NCI-H146 treated with DMSO at 0.1 percent for 48 hours (cell line): ENCODE data around the gene RNF149.
"Not testable (repeated sequence)": the region's sequence is repeated elsewhere in the genome, so short reads cannot be mapped to it uniquely, and the experiment has no call there.

Experiments
- DNase-seq: peaks from one replicate; lab custom pipeline; 2025; ENCODE audit not compliant: unreplicated experiment; lab: John Stamatoyannopoulos, UW

The RNF149 gene

DNA sequence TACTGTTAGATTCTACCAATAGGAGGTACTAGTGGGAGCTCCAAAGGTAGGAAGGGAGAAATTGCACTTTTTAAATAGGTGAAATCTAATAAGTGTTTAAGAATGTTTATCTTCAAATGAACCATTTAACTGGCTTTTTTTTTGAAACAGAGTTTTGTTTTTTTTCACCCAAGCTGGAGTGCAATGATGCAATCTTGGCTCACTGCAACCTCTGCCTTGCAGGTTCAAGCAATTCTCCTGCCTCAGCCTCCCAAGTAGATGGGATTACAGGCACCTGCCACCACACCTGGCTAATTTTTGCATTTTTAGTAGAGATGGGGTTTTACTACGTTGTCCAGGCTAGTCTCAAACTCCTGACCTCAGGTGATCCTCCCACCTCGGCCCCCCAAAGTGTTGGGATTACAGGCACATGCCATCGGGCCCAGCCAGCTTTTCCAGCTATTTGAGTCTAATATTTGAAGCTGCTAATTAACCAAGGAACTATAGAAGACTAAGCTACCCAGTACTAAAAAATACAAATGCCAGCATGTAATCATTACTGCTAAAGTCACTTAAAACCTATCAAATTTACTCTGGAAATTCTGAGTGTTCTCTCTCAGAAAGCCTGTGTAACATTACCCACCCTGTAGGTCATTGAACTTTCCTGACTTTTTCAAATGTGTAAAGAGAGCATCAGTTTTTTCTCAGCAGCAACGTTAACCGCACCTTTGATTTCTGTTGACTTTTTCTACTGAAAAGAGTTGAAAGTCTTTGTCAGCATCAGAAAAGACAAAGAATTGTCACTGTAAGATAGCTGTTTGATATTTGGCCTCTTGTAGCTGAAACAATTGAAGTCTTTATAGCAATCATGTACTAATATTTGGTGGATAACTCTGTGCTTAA is 24.6 kb upstream of the RNF149 start:
- DNase-seq: no peak

DNA sequence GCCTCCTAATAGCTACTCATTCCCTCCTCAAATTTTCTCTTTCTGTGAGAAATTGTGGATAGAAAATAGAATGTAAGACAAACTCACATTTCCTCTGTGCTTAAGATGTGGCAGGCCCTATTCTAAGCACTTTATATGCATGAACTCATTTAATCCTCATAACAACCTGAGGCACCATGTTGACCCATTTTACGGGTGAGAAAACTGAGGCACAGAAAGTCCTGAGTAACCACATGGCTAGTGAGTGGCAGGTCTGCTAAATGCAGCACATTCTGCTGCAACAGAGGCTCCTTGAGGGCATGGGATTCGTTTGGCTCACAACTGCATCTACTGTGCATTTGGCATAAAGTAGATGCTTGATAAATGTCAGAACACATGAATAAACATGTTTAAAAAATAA is 22.7 kb upstream of the RNF149 start:
- no peak for DNase-seq

DNA sequence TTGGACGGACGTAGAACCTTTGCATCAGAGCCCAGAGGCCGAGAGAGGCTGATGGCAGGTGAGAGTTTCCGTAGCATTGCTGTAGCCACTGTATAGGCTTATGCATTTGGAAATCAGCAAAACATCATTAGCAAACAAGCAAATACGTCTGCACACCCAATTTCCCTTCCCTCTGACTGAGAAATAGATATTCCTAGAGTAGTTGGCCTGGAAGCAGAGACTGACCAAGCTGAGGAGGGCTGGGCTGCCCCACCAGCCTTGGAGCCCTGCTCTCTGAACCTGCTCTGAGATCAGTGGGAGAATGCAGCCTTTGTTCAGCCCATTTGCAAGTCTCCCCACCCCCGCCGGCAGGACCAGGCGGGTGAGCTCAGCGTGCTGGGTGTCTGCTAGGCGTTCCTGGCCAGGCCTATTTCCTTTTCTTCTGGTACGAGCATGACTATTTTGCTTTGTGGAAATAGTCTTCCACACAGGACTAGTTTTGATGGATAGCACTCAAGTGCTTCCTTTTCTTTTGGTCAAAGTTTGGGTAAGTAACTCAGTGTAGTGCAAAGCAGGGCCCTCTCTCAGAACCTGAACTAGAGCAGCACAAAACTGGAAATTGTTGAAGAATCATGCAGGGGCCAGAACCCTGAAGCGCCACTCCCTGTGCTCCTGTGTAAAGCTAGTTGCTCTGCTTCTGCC is 21.9 kb upstream of the RNF149 start:
- no peak for DNase-seq

DNA sequence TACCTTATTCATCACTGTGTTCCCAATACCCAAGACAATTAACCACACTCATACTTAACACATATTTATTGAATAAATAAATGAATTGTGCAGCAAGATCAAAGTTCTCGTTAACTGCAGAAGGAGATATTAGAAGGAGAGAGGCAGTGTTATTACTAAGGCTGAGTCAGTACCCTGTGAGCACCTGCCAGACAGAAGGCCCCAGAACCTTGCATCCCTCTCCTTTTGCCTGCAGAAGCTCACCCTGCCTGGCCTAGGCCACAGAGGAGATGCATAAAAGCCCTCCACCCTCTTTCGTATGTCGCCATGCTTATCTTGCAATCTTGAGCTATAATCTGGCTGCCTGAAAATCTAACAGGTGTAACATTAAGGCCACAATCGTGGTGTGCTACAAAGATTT is 20.5 kb upstream of the RNF149 start:
- no peak for DNase-seq

DNA sequence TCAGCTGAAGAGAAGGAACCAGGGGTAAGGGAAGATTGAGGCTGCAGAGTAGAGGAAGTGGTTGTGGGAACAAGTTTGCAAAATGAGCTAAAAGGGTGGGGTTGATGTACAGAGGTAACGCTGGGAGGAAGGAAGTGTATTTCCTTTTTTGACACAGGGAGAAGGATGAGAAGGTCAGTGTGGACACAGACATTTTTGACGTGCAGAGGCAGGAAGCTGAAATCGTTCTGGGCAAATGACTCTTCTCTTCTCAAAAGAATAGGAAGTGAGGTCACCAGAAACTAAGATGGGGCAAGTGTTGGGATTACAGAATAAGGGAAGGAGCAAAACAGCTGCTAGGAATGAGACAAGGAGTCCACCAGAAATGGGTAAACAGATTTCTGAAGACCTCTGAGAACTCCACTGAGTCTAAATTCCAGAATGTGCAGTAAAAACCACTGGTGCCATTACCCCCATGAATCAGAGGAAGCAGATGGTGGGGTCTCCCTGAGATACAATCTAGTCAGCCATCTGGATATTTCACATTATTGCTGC is 20.0 kb upstream of the RNF149 start:
- no peak for DNase-seq

DNA sequence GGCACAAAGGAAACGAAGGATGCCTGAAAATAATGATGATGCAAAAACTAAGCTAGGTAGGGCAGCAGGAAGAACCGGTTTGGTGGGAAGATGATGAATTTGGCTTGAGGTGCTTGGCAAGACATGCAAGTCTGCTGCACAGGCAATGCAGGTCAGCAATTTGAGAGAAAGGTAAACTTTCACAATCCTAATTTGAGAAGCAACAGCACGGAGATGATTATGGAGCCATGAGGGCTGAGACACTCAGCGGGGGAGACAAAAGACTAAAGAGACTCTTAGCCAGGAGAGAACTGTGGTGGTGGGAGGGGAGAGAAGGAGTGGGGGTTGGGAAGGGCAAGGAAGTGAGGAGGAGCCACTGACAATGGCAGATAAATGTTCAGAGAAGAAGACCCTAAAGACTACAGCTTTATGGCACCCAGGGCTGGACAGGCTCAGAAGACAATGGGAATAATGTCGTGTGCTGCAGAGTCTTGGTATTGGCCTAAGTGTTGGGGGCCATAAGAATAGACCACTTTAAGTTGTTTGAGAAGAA is 19.4 kb upstream of the RNF149 start:
- no peak for DNase-seq

DNA sequence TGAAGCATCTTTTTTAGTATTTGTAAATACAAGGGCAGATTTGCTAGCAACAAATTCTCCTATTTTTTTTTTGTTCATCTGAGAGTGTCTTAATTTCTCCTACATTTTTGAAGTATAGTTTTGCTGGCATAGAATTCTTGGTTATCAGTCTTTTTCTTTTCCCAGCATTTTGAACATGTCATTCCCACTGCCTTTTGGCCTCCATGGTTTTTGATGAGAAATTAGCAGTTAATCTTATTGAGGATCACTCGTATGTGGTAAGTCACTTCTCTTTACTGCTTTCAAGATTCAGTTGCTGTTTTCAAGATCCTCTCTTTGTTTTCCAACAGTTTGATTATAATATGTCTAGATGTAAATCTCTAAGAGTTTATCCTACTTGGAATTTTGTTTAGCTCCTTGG is 16.9 kb upstream of the RNF149 start:
- no peak for DNase-seq

DNA sequence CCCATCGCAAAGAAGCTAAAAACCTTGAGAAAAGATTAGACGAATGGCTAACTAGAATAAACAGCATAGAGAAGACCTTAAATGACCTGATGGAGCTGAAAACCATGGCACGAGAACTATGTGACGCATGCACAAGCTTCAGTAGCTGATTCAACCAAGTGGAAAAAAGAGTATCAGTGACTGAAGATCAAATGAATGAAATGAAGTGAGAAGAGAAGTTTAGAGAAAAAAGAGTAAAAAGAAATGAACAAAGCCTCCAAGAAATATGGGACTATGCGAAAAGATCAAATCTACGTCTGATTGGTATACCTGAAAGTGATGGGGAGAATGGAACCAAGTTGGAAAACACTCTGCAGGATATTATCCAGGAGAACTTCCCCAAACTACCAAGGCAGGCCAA is 8.1 kb upstream of the RNF149 start:
- not testable (repeated sequence) for DNase-seq

DNA sequence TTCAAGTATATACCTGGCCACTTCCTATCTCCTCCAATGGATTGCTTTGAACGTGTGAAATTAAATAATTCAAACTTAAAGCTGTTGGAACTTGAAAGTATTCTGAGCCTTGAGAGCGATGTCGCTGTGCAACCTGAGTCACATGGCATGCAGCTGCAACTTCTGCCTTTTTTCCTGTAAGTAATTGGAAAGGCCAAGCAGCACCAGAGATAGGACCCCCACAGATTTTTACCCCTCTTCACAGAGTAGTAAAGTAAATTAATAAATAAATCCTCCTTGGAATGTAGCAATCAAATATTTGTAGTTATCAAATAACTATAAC is 3.2 kb upstream of the RNF149 start:
- DNase-seq: no peak

DNA sequence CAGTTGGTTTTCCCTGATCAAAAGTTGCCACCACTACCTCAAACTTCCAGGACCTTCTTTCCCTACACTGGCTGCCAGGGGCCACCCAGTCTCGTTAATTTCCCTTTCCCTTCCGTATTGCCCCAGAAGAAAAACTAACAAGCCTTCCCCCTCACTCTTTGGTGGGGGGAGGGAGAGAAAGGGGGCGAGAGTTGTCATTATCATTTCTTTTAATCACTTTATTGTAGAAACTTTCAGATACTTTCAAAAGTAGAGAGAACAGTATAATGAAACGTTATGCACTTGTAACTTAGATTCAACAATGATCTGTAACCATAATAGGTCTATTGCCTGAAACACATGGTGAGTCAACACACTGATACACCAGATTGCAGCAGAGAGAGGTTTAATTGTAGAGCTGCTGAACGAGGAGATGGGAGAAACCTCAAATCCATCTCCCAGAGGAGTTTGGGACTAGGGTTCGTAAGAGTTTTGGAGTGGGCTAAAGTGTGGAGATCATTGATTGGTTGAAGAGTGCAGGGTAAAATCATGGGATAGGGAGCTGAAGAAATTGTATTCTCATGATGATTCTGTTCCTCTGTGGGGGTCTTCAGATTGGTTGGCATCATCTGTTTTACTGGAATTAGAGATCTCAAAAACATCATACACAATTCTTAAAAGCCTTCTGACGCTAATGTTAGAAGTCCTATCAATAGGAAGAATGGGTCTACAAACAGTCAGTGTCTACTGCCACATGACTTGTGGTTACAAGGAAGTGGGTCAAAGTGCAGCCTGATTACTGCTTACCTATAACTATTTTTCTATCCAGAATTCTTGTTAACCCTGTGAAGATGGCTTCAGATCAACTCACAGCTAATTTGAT is 2.6 kb upstream of the RNF149 start:
- no peak for DNase-seq

DNA sequence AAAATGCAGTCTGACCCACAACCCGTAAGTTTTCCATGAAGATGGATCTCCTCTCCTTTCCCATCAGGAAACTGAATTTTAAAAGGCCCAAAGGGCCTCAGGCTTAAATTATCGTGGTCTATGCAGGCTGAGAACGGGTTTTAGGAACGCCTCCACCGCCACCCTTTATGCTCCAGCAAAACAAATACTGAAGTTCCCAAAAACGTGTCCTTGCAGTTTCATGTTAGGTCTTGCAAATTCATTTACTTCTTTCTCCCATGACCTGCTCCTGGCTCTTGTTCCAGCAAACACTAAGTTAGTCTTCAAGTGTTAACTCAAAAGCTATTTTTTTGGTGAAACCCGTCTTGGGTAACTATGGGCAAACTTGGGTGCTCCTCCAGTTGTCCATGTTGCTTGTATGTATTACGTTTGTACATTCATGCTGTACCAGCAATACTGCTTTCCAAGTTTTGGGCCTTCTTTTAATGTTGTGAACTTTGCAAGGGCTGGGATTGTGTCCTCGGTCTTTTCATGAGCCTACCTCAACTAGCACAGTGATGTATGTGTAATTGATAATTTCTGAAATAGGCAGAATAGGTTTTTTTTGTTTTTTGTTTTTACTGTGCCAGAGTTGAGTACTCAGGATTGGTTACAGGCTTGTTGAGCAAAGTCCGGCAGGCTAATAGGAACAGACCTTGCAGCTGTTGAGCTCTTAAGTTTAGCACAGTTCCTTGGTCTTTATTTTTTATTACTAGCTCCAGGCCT is 1.8 kb upstream of the RNF149 start:
- DNase-seq: no peak

DNA sequence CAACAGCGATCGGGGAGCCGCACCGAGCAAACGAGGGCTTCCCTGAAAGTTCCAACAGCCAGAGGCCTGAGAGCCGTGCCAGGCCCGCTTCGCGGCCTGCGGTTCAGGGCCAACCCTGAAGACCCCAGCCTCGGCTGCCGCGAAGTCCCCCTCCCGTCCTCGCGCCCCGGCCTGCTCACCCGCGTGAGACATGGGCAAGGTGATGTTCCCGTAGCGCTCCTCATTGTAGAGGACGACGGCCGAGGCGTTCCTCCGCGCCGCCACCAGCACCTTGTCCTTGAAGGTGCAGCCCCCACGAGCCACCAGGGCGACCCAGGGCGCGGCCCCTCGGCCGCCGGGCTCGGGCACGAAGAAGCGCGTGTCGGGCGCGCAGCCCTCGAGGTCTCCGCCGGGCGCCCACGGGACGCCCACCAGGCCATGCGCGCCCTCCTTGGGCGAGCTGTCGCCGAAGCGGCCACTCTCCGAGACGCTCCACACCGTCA is 510 bp downstream of the RNF149 start:
- DNase-seq: no peak

DNA sequence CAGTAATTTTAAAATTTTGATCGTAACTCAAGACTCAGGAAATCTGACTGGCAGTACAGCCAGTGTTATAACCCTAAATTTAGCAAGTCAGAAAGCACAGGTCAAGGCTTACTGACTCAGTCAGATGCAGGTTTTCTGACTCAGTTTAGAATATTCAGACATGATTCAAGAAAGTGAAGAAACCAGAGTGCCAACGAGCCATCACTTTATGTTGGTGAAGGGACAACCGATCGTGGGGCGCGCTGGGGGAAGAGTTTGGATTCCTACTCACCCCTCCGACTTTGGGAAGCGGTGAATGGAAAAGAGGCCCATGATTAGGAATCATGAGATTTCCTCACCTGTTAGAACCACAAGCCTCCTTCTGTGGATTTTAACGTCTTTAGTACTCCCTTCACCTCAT is 998 bp downstream of the RNF149 start:
- no peak for DNase-seq

DNA sequence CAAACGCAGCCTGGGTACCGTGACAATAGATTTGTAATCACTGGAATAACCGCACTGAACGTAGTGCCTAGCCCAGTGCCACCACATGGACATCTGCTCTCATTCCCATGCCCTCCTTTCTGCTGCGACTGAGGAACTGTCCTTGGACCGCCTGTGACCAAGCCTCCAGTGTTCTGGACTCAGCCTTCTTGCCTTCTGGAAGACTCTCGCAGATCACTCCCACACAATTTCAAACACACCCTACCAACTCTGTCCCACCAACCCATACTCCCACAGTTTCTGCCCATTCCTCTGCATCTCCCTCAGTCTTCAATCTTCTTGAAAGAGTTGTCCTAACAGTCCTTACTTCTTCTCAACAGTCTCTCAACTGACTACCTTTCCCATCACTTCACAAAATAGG is 2.1 kb downstream of the RNF149 start:
- no peak for DNase-seq

DNA sequence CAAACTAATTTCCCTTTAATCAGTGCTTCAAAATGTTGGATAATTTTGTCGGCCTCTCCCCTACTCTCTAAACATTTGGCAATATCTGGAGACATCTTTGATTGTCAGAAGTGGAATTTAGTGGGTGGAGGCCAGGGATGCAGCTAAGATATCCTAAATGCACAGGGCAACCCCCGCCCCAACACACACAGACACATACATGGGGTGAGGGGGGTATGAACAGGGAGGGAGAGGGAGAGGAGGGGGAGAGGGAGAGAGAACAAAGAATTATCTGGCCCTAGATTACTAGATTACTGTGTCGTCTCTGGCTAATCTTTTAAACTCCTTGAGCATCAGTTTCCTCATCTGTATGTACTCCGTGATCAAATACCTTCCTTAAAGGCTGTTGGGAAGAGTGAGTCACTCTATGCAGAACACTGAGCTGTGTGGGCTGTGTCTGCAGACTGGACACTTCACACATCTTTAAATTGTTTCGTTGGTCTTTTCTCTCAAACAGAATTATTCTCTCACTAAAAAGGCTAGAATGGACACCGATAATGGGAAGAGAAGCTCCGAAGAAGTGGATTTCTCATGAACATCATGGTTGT is 2.9 kb downstream of the RNF149 start:
- no peak for DNase-seq

DNA sequence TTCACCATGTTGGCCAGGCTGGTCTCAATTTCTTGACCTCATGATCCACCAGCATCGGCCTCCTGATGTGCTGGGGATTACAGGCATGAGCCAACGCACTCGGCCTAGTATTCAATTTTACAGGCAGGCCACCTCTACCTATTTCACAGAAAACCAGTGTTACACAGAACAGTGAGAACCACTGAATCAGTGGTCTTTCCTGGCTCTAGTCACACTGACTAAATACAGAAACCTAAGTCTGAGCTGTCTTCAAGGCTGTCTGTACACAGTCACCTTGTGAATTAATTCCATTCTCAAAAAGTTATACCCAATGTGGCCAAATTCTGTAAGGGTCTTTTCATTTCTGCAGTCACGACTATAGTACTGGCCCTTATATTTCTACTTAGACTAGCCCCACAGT is 3.5 kb downstream of the RNF149 start:
- DNase-seq: no peak

DNA sequence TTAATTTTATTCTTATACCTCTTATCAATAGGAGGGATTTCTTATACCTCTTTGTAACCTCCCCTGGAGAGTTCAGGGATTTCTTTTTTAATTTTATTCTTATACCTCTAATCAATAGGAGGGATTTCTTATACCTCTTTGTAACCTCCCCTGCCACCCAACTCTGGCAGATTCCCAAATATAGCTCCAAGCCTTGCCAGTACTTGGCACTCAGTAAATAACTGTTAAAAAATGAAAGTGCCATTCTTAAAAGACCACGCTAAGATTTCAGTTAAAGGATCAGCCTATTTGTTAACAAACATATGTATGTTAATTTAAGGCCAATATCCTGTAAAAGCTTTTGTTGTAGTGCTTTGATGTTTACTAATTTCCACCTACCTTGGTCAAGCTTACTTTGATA is 4.8 kb downstream of the RNF149 start:
- DNase-seq: no peak

DNA sequence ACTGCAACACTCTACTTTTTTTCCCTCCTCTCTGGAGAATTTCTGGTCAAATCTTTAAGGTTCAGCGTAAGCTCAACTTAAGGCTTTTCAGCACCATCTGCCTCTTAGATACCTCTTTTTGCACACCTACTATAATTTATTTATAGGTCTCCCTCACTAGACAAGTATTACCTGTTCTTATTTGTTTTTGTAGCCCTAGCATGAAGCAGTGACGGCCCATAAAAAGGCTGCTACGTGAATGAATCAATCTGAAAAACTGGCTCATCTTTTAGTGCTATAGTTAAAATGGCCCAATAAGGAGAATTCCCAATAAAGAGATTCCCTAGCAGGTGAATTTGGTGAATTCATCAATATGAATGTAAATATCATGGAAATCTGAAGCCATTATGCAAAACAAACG is 6.5 kb downstream of the RNF149 start:
- no peak for DNase-seq

DNA sequence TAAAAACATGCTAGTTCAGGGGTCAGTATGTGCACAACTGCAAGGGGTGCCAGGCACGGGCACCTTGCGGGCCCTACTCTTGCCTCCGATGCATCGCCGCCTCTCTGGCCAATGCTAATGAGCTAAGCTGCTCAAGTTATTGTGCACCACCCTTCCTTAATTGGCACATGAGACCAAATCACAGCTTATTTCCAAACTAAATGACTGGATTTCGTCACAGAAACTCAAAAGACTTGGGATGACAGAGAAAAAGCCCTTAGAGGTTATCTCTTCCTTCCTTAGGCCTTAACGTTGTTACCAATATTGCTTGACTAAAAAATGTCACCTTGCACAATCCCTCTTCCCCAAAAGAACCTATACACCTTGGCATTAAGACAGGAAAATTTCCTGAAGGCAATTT is 7.7 kb downstream of the RNF149 start:
- no peak for DNase-seq

DNA sequence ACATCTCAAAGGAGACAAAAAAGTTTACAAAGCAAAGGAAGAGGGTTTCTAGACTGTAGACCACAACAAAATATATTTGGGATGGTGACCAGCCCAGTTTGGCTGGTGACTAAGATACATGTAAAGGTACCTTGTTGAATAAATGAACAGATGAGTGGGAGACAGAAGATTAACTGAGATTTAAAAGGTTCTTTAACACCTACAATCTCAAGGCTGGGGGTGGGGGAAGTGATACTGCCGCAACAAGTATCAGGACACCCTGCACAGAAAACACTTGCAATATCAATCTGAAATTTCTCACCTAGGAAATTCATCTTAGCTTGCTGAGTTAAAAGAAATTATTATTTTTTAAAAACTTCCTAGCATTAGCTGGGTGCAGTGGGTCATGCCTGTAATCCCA is 8.3 kb downstream of the RNF149 start:
- no peak for DNase-seq
